Activated CD4-positive, alpha-beta T cell treated with anti-CD3 and anti-CD28 coated beads, Interleukin-2, amount 50 U/mL, for 1 hour (primary cell): ENCODE measurements around the gene MAML3.

Experiments used
- DNase-seq: peaks from one replicate; pipeline ENCODE4 v3.0.0-alpha.2; 2020

Gene MAML3

GRCh38 chr4:139915037-139915436, 238.9 kb downstream of the MAML3 start:
- no peak for DNase-seq

- no peak for DNase-seq
These were observed 239.9 kb downstream of the MAML3 start for GRCh38 chr4:139913995-139914598.

- no peak for DNase-seq
These were observed 240.5 kb downstream of the MAML3 start for GRCh38 chr4:139913398-139913990.

GRCh38 chr4:139912445-139912844, 241.5 kb downstream of the MAML3 start:
- no peak for DNase-seq

GRCh38 chr4:139910106-139910505, 243.9 kb downstream of the MAML3 start:
- no peak for DNase-seq

GRCh38 chr4:139908636-139909437, 245.1 kb downstream of the MAML3 start:
- DNase-seq = no peak

GRCh38 chr4:139907001-139907809, 246.8 kb downstream of the MAML3 start:
- DNase-seq = no peak

- DNase-seq = no peak
These were observed 248.5 kb downstream of the MAML3 start for GRCh38 chr4:139905489-139905888.

- DNase-seq = no peak
These were observed 249.6 kb downstream of the MAML3 start for GRCh38 chr4:139904406-139904805.

- DNase-seq = no peak
These were observed 250.1 kb downstream of the MAML3 start for GRCh38 chr4:139903845-139904244.

- DNase-seq = no peak
These were observed 251.4 kb downstream of the MAML3 start for GRCh38 chr4:139902321-139903320.

- no peak for DNase-seq
These were observed 252.3 kb downstream of the MAML3 start for GRCh38 chr4:139901531-139902320.

- no peak for DNase-seq
These were observed 253.0 kb downstream of the MAML3 start for GRCh38 chr4:139900964-139901376.

- DNase-seq = no peak
These were observed 254.6 kb downstream of the MAML3 start for GRCh38 chr4:139899346-139899745.

- DNase-seq = no peak
These were observed 255.7 kb downstream of the MAML3 start for GRCh38 chr4:139898293-139898692.

GRCh38 chr4:139896091-139896604, 257.8 kb downstream of the MAML3 start:
- DNase-seq = no peak

GRCh38 chr4:139893801-139894200, 260.2 kb downstream of the MAML3 start:
- no peak for DNase-seq

GRCh38 chr4:139892973-139893736, 260.8 kb downstream of the MAML3 start:
- DNase-seq = no peak

- DNase-seq = no peak
These were observed 263.2 kb downstream of the MAML3 start for GRCh38 chr4:139890816-139891215.

- DNase-seq = no peak
These were observed 264.1 kb downstream of the MAML3 start for GRCh38 chr4:139889901-139890300.
